HL-60 (cell line): ENCODE results near the gene ZNF326.

Experiments
- CTCF ChIP-seq: IDR thresholded peaks from one replicate; pipeline ENCODE4 v1.5.1; 2011; ENCODE audit warnings: low read length, control low read depth, inconsistent platforms; ENCODE audit not compliant: insufficient read depth
- GABPA ChIP-seq: IDR thresholded peaks from 2 replicates; pipeline ENCODE4 v1.6.1; 2012; ENCODE audit warnings: low read depth
- POLR2AphosphoS5 ChIP-seq: IDR thresholded peaks from 2 replicates; pipeline ENCODE4 v1.6.1; 2012; ENCODE audit warnings: low read depth
- REST ChIP-seq: IDR thresholded peaks from 2 replicates; pipeline ENCODE4 v1.6.1; 2012; ENCODE audit warnings: low read depth; ENCODE audit not compliant: insufficient replicate concordance

- no peak for TF ChIP-seq REST
- TF ChIP-seq CTCF: no peak
- no peak for TF ChIP-seq POLR2AphosphoS5
- no peak for TF ChIP-seq GABPA
Measured at GRCh38 chr1:90074566-90074965, 79.7 kb downstream of the ZNF326 start.
